K562 (cell line): ENCODE measurements around the gene TRAPPC5. TPM values are rescaled to one million over a fixed set of nuclear protein-coding genes. Genes with fewer than 3 reads are reported as not detected.

Experiments
- ATAC-seq: fragments of 200-7000 bp; cut with Tn5 transposase; 3 replicates; pipeline ENCODE4 v1.9.1; 2020; ENCODE audit warnings: moderate library complexity
- BruUV-seq: library from RNA; stranded (reverse); fragments of 400-500 nt; replicated peaks from 2 replicates; lab custom pipeline; 2021; lab: Mats Ljungman, UMichigan
- CTCF ChIA-PET: fragments of 300-600 bp; formaldehyde crosslinking; extraction: SDS; loops from one replicate; lab custom pipeline; 2021; ENCODE audit warnings: low intra/inter-chr PET ratio; lab: Yijun Ruan, JAX
- POLR2A ChIA-PET: fragments of 300-600, 350-650 bp; sonication (Branson Sonifier 250); formaldehyde crosslinking; extraction: SDS; loops from one replicate; lab custom pipeline; 2021; ENCODE audit warnings: antibody characterized with exemption, inconsistent platforms; lab: Yijun Ruan, JAX
- DNase-seq, 4 experiments: peaks; one replicate each; pipeline versions ENCODE4 v3.0.0 to v3.0.0-alpha.2; 2011 to 2018; ENCODE audit warnings: low spot score in 3 of 4, mixed read lengths in 3 of 4; ENCODE audit errors: extremely low read depth in 1 of 4
- FAIRE-seq: peaks from 2 replicates; lab custom pipeline; 2011; peaks lifted over from hg19 to GRCh38; lab: Jason Lieb, UNC
- H2AFZ ChIP-seq: 2 replicates; pipeline ENCODE4 v1.6.0; 2011; ENCODE audit warnings: low read depth, low read length, control low read depth, inconsistent platforms
- H3K27ac ChIP-seq: fragments of 200-600 bp; 3 replicates; pipeline ENCODE4 v1.8.0; 2011; ENCODE audit warnings: low read depth, mild to moderate bottlenecking, control low read depth, inconsistent platforms, low read length, moderate library complexity, mixed read lengths; ENCODE audit errors: extremely low read depth
- H3K27me3 ChIP-seq, 2 experiments: fragments of 300-600 bp in 1 of 2; 2 replicates in 1 of 2; 3 replicates in 1 of 2; pipeline versions ENCODE4 v1.6.0 to v1.8.0; 2011; ENCODE audit warnings: inconsistent platforms in 2 of 2, low read length in 2 of 2, mild to moderate bottlenecking in 1 of 2, mixed read lengths in 1 of 2, moderate library complexity in 1 of 2; ENCODE audit not compliant: control insufficient read depth in 2 of 2, insufficient read depth in 2 of 2
- H3K36me3 ChIP-seq: fragments of 300-600 bp; 3 replicates; pipeline ENCODE4 v1.8.0; 2011; ENCODE audit warnings: mild to moderate bottlenecking, low read length, inconsistent platforms; ENCODE audit not compliant: control insufficient read depth, insufficient read depth
- H3K4me1 ChIP-seq, 2 experiments: fragments of 200-600 bp in 1 of 2; replicated peaks in 1 of 2; 2 replicates in 1 of 2; 3 replicates in 1 of 2; pipeline versions ENCODE4 v1.5.1 to v1.8.0; 2011; ENCODE audit warnings: inconsistent platforms in 2 of 2, low read length in 2 of 2, mild to moderate bottlenecking in 1 of 2, mixed read lengths in 1 of 2, moderate library complexity in 1 of 2; ENCODE audit not compliant: control insufficient read depth in 2 of 2, insufficient read depth in 2 of 2
- H3K4me2 ChIP-seq: 2 replicates; pipeline ENCODE4 v1.6.1; 2011; ENCODE audit warnings: low read length, control low read depth, inconsistent platforms, mixed read lengths; ENCODE audit not compliant: insufficient read depth
- H3K4me3 ChIP-seq: fragments of 200-600 bp; sonication (generic), shearing (Covaris generic); 2 replicates; pipeline ENCODE4 v1.5.1; 2016; ENCODE audit warnings: control low read depth, inconsistent platforms
- H3K79me2 ChIP-seq: fragments of 200-600 bp; 3 replicates; pipeline ENCODE4 v1.8.0; 2011; ENCODE audit warnings: low read length, inconsistent platforms; ENCODE audit not compliant: control insufficient read depth, insufficient read depth
- H3K9ac ChIP-seq, 2 experiments: 2 replicates each; pipeline versions ENCODE4 v1.6.0 to v1.6.1; 2011; ENCODE audit warnings: low read depth in 2 of 2, low read length in 2 of 2, control low read depth in 1 of 2, inconsistent platforms in 1 of 2, mild to moderate bottlenecking in 1 of 2, mixed read lengths in 1 of 2; ENCODE audit not compliant: insufficient read depth in 1 of 2
- H3K9me1 ChIP-seq: one replicate; pipeline ENCODE4 v1.6.0; 2011; ENCODE audit warnings: inconsistent platforms, mild to moderate bottlenecking, low read length, moderate library complexity; ENCODE audit not compliant: control insufficient read depth, insufficient read depth
- H3K9me3 ChIP-seq: replicated peaks from 2 replicates; pipeline ENCODE4 v1.5.1; 2011; ENCODE audit warnings: low read depth, low read length, inconsistent platforms; ENCODE audit not compliant: control insufficient read depth, insufficient read depth
- H4K20me1 ChIP-seq: replicated peaks from 2 replicates; pipeline ENCODE4 v1.6.1; 2011; ENCODE audit warnings: low read length, inconsistent platforms, mixed read lengths; ENCODE audit not compliant: control insufficient read depth, insufficient read depth
- CSDE1 ChIP-seq, 2 experiments: fragments of 450-650 bp; IDR thresholded peaks; 2 replicates each; pipeline ENCODE4 v1.6.1; 2016; ENCODE audit warnings: mild to moderate bottlenecking in 1 of 2
- ELF4 ChIP-seq: fragments of 450-650 bp; formaldehyde crosslinking; IDR thresholded peaks from 2 replicates; pipeline ENCODE4 v1.4.0; 2022; ENCODE audit warnings: missing genetic modification characterization
- HDAC1 ChIP-seq, 2 experiments: fragments of 450-650 bp; IDR thresholded peaks; 2 replicates each; pipeline ENCODE4 v1.6.1; 2016 to 2017; ENCODE audit warnings: inconsistent platforms in 1 of 2, mild to moderate bottlenecking in 1 of 2, moderate library complexity in 1 of 2
- HDGF ChIP-seq: fragments of 450-650 bp; IDR thresholded peaks from 2 replicates; pipeline ENCODE4 v1.6.1; 2016
- HLTF ChIP-seq: fragments of 450-650 bp; IDR thresholded peaks from 2 replicates; pipeline ENCODE4 v1.6.1; 2016
- ID3 ChIP-seq, 2 experiments: fragments of 250-450 bp in 1 of 2; fragments of 450-650 bp in 1 of 2; sonication (Bioruptor Pico) in 1 of 2; IDR thresholded peaks; 2 replicates each; pipeline versions ENCODE4 v1.6.1 to v1.8.0; 2016 to 2021; ENCODE audit warnings: mild to moderate bottlenecking in 2 of 2, moderate library complexity in 2 of 2, missing compliant biosample characterization in 1 of 2, missing genetic modification characterization in 1 of 2
- LARP7 ChIP-seq: fragments of 450-650 bp; IDR thresholded peaks from 2 replicates; pipeline ENCODE4 v1.6.1; 2016
- MLLT1 ChIP-seq, 2 experiments: fragments of 450-650 bp; IDR thresholded peaks; 2 replicates each; pipeline ENCODE4 v1.6.1; 2016
- MYNN ChIP-seq, 2 experiments: sonication (generic); formaldehyde crosslinking in 1 of 2; IDR thresholded peaks; 2 replicates each; pipeline versions ENCODE4 v1.5.0 to v1.6.1; 2016 to 2020; ENCODE audit warnings: antibody characterized with exemption in 1 of 2, missing genetic modification reagents in 1 of 2
- NFRKB ChIP-seq: fragments of 450-650 bp; IDR thresholded peaks from 2 replicates; pipeline ENCODE4 v1.6.1; 2016; ENCODE audit warnings: low read depth
- PHB2 ChIP-seq: fragments of 450-650 bp; IDR thresholded peaks from 2 replicates; pipeline ENCODE4 v1.6.1; 2017; ENCODE audit warnings: low read depth
- PML ChIP-seq: IDR thresholded peaks from 2 replicates; pipeline ENCODE4 v1.6.1; 2012; ENCODE audit warnings: low read length, inconsistent platforms
- POLR2AphosphoS5 ChIP-seq: IDR thresholded peaks from 2 replicates; pipeline ENCODE4 v1.6.1; 2011; ENCODE audit warnings: mild to moderate bottlenecking, low read depth, low read length, moderate library complexity; ENCODE audit not compliant: control insufficient read depth, insufficient read depth
- POLR2B ChIP-seq: fragments of 450-650 bp; IDR thresholded peaks from 2 replicates; pipeline ENCODE4 v1.6.1; 2018; ENCODE audit warnings: low read depth; ENCODE audit not compliant: partially characterized antibody
- RBFOX2 ChIP-seq: fragments of 200-400 bp; formaldehyde crosslinking; IDR thresholded peaks from 2 replicates; pipeline ENCODE4 v1.6.1; 2017; ENCODE audit warnings: low read depth, mild to moderate bottlenecking, low read length, moderate library complexity
- SUPT5H ChIP-seq: fragments of 450-650 bp; IDR thresholded peaks from 2 replicates; pipeline ENCODE4 v1.6.1; 2016
- TARDBP ChIP-seq: fragments of 450-650 bp; IDR thresholded peaks from 2 replicates; pipeline ENCODE4 v1.6.1; 2016
- TEAD4 ChIP-seq, 2 experiments: sonication (generic) in 1 of 2; formaldehyde crosslinking in 1 of 2; IDR thresholded peaks; 2 replicates each; pipeline versions ENCODE4 v1.6.1 to v1.8.0; 2012 to 2022; ENCODE audit warnings: borderline replicate concordance in 1 of 2, inconsistent platforms in 1 of 2, low read length in 1 of 2, mild to moderate bottlenecking in 1 of 2, missing genetic modification reagents in 1 of 2
- TSC22D4 ChIP-seq: fragments of 450-650 bp; IDR thresholded peaks from 2 replicates; pipeline ENCODE4 v1.6.1; 2016; ENCODE audit warnings: missing genetic modification characterization, missing biosample characterization, control low read depth
- ZKSCAN1 ChIP-seq: fragments of 150-350 bp; IDR thresholded peaks from 2 replicates; pipeline ENCODE4 v1.6.1; 2016; ENCODE audit warnings: low read depth, low read length
- ZNF217 ChIP-seq: sonication (generic); formaldehyde crosslinking; IDR thresholded peaks from 2 replicates; pipeline ENCODE4 v1.8.0; 2022; ENCODE audit warnings: mild to moderate bottlenecking, missing genetic modification reagents
- WGBS: fragments of 100-300 bp; shearing (Covaris generic); methylation state at CpG from one replicate; pipeline ENCODE4 v1.1.6; 2016; ENCODE audit warnings: low coverage, mixed read lengths; ENCODE audit not compliant: insufficient coverage; ENCODE audit errors: missing lambda C conversion rate; 5-methylcytosine and 5-hydroxymethylcytosine counted together
- in situ Hi-C: fragments of 300-500 bp; cut with MboI; formaldehyde crosslinking; loops from 4 replicates; pipeline ENCODE4 v1.15.0; 2018; ENCODE audit warnings: inconsistent platforms, mixed read lengths
- intact Hi-C: fragments of 100-400 bp; cut with micrococcal nuclease; formaldehyde crosslinking; loops from 2 replicates; pipeline ENCODE4 v1.14.2; 2022
- polyA plus RNA-seq, 8 experiments: library from polyadenylated mRNA; depleted of rRNA in 4 of 8; stranded (reverse) in 5 of 8; unstranded in 3 of 8; fragments of >200 nt; fragmentation: Nextera tagmentation in 2 of 8; fragmentation: Illumina TruSeq in 1 of 8; extraction: Ambion mirVana in 2 of 8; extraction: Trizol in 1 of 8; gene quantifications; 2 replicates each; pipeline versions ENCODE4 v1.2.1 to v1.2.3, GENCODE V29; 2011 to 2014; ENCODE audit warnings: inconsistent platforms in 1 of 8, missing spikeins in 1 of 8
- total RNA-seq, 7 experiments: library from RNA; depleted of rRNA in 6 of 7; stranded (reverse); fragments of >200 nt in 6 of 7; fragmentation: Illumina TruSeq in 2 of 7; extraction: Trizol in 2 of 7; gene quantifications; 2 replicates each; pipeline versions ENCODE4 v1.2.1 to v1.2.3, GENCODE V29; 2011 to 2021; ENCODE audit warnings: low replicate concordance in 1 of 7

TRAPPC5 gene
- total and polyA plus RNA-seq, 9 of the 15 experiments (the other 6 are each of a cell fraction or from before 2014, with no cell fraction given) = 2.0 to 76.9 (median 29.3) TPM

- TF ChIP-seq POLR2AphosphoS5 (0 out of 2 replicates have a peak, but pooled peaks have one; percentile 17), TEAD4 (IDR thresholded peaks at IDR 0.05; ENCODE audit: low read length) (peak; percentile 49), TEAD4 (CRISPR knock-in tag; IDR thresholded peaks at IDR 0.05; ENCODE audit: borderline replicate concordance) (no peak), RBFOX2 (peak; percentile 35; the same call in 1 of the 2 replicates)
- TF ChIP-seq, all 486 proteins: peak for 7
These were observed 41.7 kb upstream of the TRAPPC5 start (continued) for GRCh38 chr19:7638802-7639465.

DNA sequence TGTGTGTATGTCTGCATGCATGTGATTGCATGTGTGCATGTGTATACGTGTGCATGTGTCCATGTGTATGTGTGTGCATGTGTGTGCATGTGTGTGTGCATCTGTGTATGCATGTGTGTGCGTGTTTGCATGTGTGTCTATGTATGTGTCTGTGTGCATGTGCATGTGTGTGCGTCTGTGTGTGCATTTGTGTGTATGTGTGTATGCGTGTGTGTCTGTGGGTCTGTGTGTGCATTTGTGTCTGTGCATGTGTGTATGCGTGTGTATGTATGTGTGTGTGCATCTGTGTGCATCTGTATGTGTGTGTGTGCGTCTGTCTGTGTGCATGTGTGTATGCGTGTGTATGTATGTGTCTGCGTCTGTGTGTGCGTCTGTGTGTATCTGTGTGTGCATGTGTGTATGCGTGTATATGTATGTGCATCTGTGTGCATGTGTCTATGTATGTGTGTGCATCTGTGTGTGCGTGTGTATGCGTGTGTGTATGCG is 40.7 kb upstream of the TRAPPC5 start:
- Histone ChIP-seq H3K4me1 (peaks cover 15 to 69% of the 10 kb centered on the region in 2 experiments; a peak in 4 of 5 replicates), H3K79me2 (peaks cover 40% of the 10 kb centered on the region), H3K9me3 (peaks cover 6% of the 10 kb centered on the region; the same call in 1 of the 2 replicates), H3K4me2 (no peak overlapping the region; the same call in 1 of the 2 replicates), H3K27ac (no peak overlapping the region), H3K4me3 (no peak overlapping the region), H4K20me1 (peaks cover 21% of the 10 kb centered on the region), H3K27me3 (no peaks in the 10 kb centered on the region; a peak in 1 of 5 replicates), H3K36me3 (peaks cover 55% of the 10 kb centered on the region; the same call in 2 of the 3 replicates), H3K9me1 (no peaks in the 10 kb centered on the region), H2AFZ (no peak overlapping the region), H3K9ac (no peak overlapping the region)
- ChIA-PET POLR2A (no interaction called here), CTCF (no interaction called here)
- WGBS = 96% methylated on average over 10 of the region's 13 CpGs
- in situ Hi-C loops = no loop called here
- peak; percentile 65 for FAIRE-seq
- BruUV-seq = no TSS peak
- DNase-seq = no peak
- no peak for ATAC-seq
- intact Hi-C loops = no loop called here
- TF ChIP-seq HLTF (0 out of 2 replicates have a peak, but pooled peaks have one; percentile 25), POLR2B (peak; percentile 75), HDAC1 (IDR thresholded peaks at IDR 0.05) (peak in 1 of 2 experiments; percentile 38; a peak in 1 of 4 replicates), LARP7 (0 out of 2 replicates have a peak, but pooled peaks have one; percentile 31), ZNF217 (CRISPR knock-in tag) (no peak), MYNN (IDR thresholded peaks at IDR 0.05) (no peak), MYNN (CRISPR knock-in tag; IDR thresholded peaks at IDR 0.05) (no peak), NFRKB (0 out of 2 replicates have a peak, but pooled peaks have one; percentile 80), CSDE1 (IDR thresholded peaks at IDR 0.05) (peak in 1 of 2 experiments; percentile 33; a peak in 1 of 4 replicates), PHB2 (no peak), ZKSCAN1 (no peak), SUPT5H (peak; percentile 73), ELF4 (CRISPR knock-in tag) (peak; percentile 76; the same call in 1 of the 2 replicates), TSC22D4 (tag) (0 out of 2 replicates have a peak, but pooled peaks have one; percentile 40), TARDBP (peak; percentile 98), ID3 (CRISPR knock-in tag; IDR thresholded peaks at IDR 0.05) (no peak), ID3 (tag; IDR thresholded peaks at IDR 0.05) (no peak), HDGF (peak; percentile 73; the same call in 1 of the 2 replicates), PML (0 out of 2 replicates have a peak, but pooled peaks have one; percentile 22), MLLT1 (IDR thresholded peaks at IDR 0.05) (peak in 1 of 2 experiments; percentile 17; a peak in 1 of 4 replicates)
